Esophagus muscularis mucosa (tissue), 4 donors: ENCODE data around the gene LYZL1. TPM values are rescaled to one million over a fixed set of nuclear protein-coding genes. Genes with fewer than 3 reads are reported as not detected.
A peak's percentile ranks its signal among the peaks of the same experiment; 100 is the strongest.

Source experiments
- DNase-seq: peaks from one replicate; pipeline ENCODE4 v3.0.0-alpha.2; 2017; ENCODE audit errors: extremely low spot score
- H3K27ac ChIP-seq, 4 donors: fragments of 200-600 bp; sonication (generic); replicated peaks in 1 of 4; 1 replicate in 3 of 4; 2 replicates in 1 of 4; pipeline ENCODE4 v1.5.1; 2016 to 2019; ENCODE audit warnings: mild to moderate bottlenecking in 1 of 4
- H3K27me3 ChIP-seq, 4 donors: fragments of 200-600 bp; sonication (generic); one replicate each; pipeline versions ENCODE4 v1.5.1 to v1.6.0; 2016 to 2019
- H3K36me3 ChIP-seq, 4 donors: fragments of 200-600 bp; sonication (generic); one replicate each; pipeline ENCODE4 v1.5.1; 2016 to 2019
- H3K4me1 ChIP-seq, 4 donors: fragments of 200-600 bp; sonication (generic); one replicate each; pipeline ENCODE4 v1.5.1; 2016 to 2019
- H3K4me3 ChIP-seq, 4 donors: fragments of 200-600 bp; sonication (generic); 1 replicate in 2 of 4; 2 replicates in 2 of 4; pipeline ENCODE4 v1.5.1; 2016 to 2019; ENCODE audit warnings: mild to moderate bottlenecking in 4 of 4, moderate library complexity in 1 of 4
- H3K9me3 ChIP-seq, 4 donors: fragments of 200-600 bp; sonication (generic); 1 replicate in 3 of 4; 2 replicates in 1 of 4; pipeline ENCODE4 v1.5.1; 2016 to 2019
- CTCF ChIP-seq, 3 experiments: fragments of 200-600 bp in 2 of 3; fragments of 450-650 bp in 1 of 3; sonication (generic) in 2 of 3; IDR thresholded peaks; one replicate each; pipeline ENCODE4 v1.5.1; 2017 to 2019; ENCODE audit warnings: antibody characterized with exemption in 3 of 3, mild to moderate bottlenecking in 2 of 3, moderate library complexity in 1 of 3
- EP300 ChIP-seq: sonication (generic); formaldehyde crosslinking; IDR thresholded peaks from one replicate; pipeline ENCODE4 v1.6.1; 2017; ENCODE audit warnings: antibody characterized with exemption
- POLR2A ChIP-seq: fragments of 450-650 bp; IDR thresholded peaks from one replicate; pipeline ENCODE4 v1.6.1; 2017; ENCODE audit warnings: antibody characterized with exemption, moderate library complexity, mild to moderate bottlenecking, low read depth
- POLR2AphosphoS5 ChIP-seq, 2 donors: sonication (generic); formaldehyde crosslinking; IDR thresholded peaks; one replicate each; pipeline ENCODE4 v1.6.1; 2017; ENCODE audit warnings: antibody characterized with exemption in 2 of 2
- WGBS: methylation state at CpG from one replicate; pipeline ENCODE4 v1.1.5; 2018; 5-methylcytosine and 5-hydroxymethylcytosine counted together
- intact Hi-C: fragments of 100-400 bp; cut with DNase I; formaldehyde crosslinking; loops from one replicate; pipeline ENCODE4 v1.15.1; 2023
- total RNA-seq, 4 donors: library from RNA; depleted of rRNA; stranded (reverse); fragments of >200 nt; gene quantifications; one replicate each; pipeline versions ENCODE4 v1.1.0 to v1.2.1, GENCODE V29; 2016

The LYZL1 gene
- total RNA-seq, 4 donors from 2014 or later, result not detected

GRCh38 chr10:29257784-29258135, 31.1 kb upstream of the LYZL1 start:
- no peak for TF ChIP-seq POLR2AphosphoS5 (IDR thresholded peaks at IDR 0.05)
- no peak for TF ChIP-seq CTCF (IDR thresholded peaks at IDR 0.05)
- no peak for TF ChIP-seq EP300
- TF ChIP-seq POLR2A, result no peak
- WGBS, result 68% methylated on average over 3 of the region's 3 CpGs
- intact Hi-C loops, result no loop called here
- peaks cover 9 to 19% (median 11%) of the 10 kb centered on the region in 4 donors for H3K4me1 ChIP-seq
- H3K4me3 ChIP-seq, result no peak overlapping the region
- peaks cover 0 to 7% (median 0%) of the 10 kb centered on the region in 4 donors for H3K9me3 ChIP-seq
- DNase-seq, result no peak
- H3K27ac ChIP-seq, result no peak overlapping the region
- peaks cover 0 to 39% (median 0%) of the 10 kb centered on the region in 4 donors for H3K27me3 ChIP-seq
- no peaks in the 10 kb centered on the region for H3K36me3 ChIP-seq

DNA sequence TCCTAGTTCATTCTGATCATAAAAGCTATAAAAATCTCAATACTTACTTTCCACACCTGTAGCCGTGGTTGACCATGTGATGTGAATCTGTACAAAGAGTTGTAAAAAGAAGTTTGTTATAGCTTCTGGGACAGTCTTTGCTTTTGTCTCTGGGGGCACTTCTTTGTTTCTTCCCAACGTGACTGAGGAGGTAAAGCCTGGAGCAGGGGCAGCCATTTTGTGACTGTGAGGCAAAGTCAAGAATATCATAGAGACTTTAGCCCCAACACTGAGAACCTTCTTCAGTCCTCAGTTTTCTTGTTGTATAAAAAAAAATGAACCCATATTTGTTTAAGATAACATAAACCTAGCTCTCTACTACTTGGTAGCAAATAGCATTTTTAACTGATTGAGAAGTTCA, 29.4 kb upstream of the LYZL1 start:
- peaks cover 0 to 42% (median 0%) of the 10 kb centered on the region in 4 donors for H3K27me3 ChIP-seq
- peaks cover 9 to 19% (median 11%) of the 10 kb centered on the region in 4 donors for H3K4me1 ChIP-seq
- no peak for DNase-seq
- H3K36me3 ChIP-seq, result no peaks in the 10 kb centered on the region
- intact Hi-C loops, result no loop called here
- no peak overlapping the region for H3K4me3 ChIP-seq
- H3K27ac ChIP-seq, result no peak overlapping the region
- H3K9me3 ChIP-seq, result peaks cover 0 to 7% (median 0%) of the 10 kb centered on the region in 4 donors
- 96% methylated on average over 2 of the region's 2 CpGs for WGBS
- TF ChIP-seq POLR2AphosphoS5 (IDR thresholded peaks at IDR 0.05), result no peak
- TF ChIP-seq POLR2A, result no peak
- no peak for TF ChIP-seq EP300
- TF ChIP-seq CTCF (IDR thresholded peaks at IDR 0.05), result no peak

GRCh38 chr10:29263506-29263905, 25.4 kb upstream of the LYZL1 start:
- no peak overlapping the region for H3K4me3 ChIP-seq
- no peak for TF ChIP-seq CTCF (IDR thresholded peaks at IDR 0.05)
- peak; percentile 55 for DNase-seq
- no peaks in the 10 kb centered on the region for H3K4me1 ChIP-seq
- no peaks in the 10 kb centered on the region for H3K36me3 ChIP-seq
- H3K27ac ChIP-seq, result no peak overlapping the region
- 91% methylated on average over 8 of the region's 8 CpGs for WGBS
- H3K27me3 ChIP-seq, result peaks cover 0 to 33% (median 0%) of the 10 kb centered on the region in 4 donors
- intact Hi-C loops, result no loop called here
- peaks cover 0 to 7% (median 0%) of the 10 kb centered on the region in 4 donors for H3K9me3 ChIP-seq

GRCh38 chr10:29265210-29265768, 23.6 kb upstream of the LYZL1 start:
- no peaks in the 10 kb centered on the region for H3K36me3 ChIP-seq
- 92% methylated on average over 7 of the region's 7 CpGs for WGBS
- no peaks in the 10 kb centered on the region for H3K4me1 ChIP-seq
- peaks cover 0 to 30% (median 0%) of the 10 kb centered on the region in 4 donors for H3K27me3 ChIP-seq
- intact Hi-C loops, result no loop called here
- TF ChIP-seq CTCF (IDR thresholded peaks at IDR 0.05), result no peak
- TF ChIP-seq POLR2AphosphoS5 (IDR thresholded peaks at IDR 0.05), result no peak
- TF ChIP-seq EP300, result no peak
- no peak for TF ChIP-seq POLR2A
- no peak overlapping the region for H3K4me3 ChIP-seq
- H3K9me3 ChIP-seq, result no peaks in the 10 kb centered on the region
- H3K27ac ChIP-seq, result no peak overlapping the region
- no peak for DNase-seq

DNA sequence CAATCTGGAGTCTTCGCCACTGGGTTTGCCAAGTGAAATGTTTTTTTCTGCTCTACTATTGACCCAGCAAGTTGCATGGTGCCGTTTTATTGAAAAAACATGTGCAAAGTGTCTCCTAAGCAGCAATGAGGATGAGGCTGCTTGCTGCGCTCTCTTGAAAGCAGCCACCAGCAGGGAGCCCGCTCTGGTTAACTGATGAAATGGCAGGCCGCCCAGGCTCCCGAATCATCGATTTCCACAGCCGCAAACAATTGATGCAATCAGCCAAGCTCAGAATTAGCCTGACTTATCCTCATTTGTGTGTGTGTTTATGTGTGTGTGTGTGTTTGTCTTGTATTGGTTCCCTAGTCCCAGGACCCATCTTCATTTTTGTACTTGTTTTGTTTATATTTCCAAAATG, 22.2 kb upstream of the LYZL1 start:
- H3K27ac ChIP-seq, result no peak overlapping the region
- WGBS, result 79% methylated on average over 8 of the region's 8 CpGs

More for the DNA sequence above, 22.2 kb upstream of the LYZL1 start:
- no peak for DNase-seq
- Histone ChIP-seq H3K27me3 (peaks cover 0 to 23% (median 0%) of the 10 kb centered on the region in 4 donors), H3K4me3 (no peak overlapping the region), H3K9me3 (no peaks in the 10 kb centered on the region), H3K4me1 (no peaks in the 10 kb centered on the region), H3K36me3 (no peaks in the 10 kb centered on the region)
- intact Hi-C loops, result no loop called here
- no peak for TF ChIP-seq POLR2A
- TF ChIP-seq EP300, result no peak
- no peak for TF ChIP-seq POLR2AphosphoS5 (IDR thresholded peaks at IDR 0.05)
- TF ChIP-seq CTCF (IDR thresholded peaks at IDR 0.05), result no peak
